ENCODE results near the gene ELMO1. TPM values are rescaled to one million over a fixed set of nuclear protein-coding genes. Genes with fewer than 3 reads are reported as not detected.

Gene ELMO1
- total and polyA plus RNA-seq, 9 donors, result 8.9 to 48.9 (median 28.0) TPM

DNA sequence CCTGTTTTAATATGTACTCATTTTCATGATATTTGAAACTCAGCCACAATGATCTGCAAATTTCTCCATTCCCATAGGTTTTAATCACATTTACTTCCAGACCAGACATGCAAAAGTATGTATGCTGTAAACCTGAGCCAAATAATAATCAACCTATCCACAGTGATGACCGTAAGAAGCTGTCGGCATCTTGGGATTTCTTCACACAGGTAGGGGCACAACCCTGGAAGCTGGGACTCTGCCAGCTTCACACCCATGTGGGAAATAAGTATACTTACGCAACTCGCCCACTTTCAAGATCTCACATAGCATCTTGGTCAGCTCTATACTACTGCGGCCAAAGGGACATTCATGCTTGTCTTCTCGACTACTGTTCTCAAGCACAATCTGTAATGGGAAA, 352.3 kb downstream of the ELMO1 start:
- Histone ChIP-seq H3K36me3 (no peaks in the 10 kb centered on the region), H3K27ac (no peak overlapping the region), H3K4me1 (ENCODE audit: insufficient read depth) (peaks cover 5% of the 10 kb centered on the region), H3K27me3 (no peaks in the 10 kb centered on the region), H3K9me3 (no peaks in the 10 kb centered on the region), H3K4me3 (no peak overlapping the region)
- 97 to 98% (median 97%) methylated on average over 6 of the region's 6 CpGs for WGBS, 3 donors
- intact Hi-C loops (cut with DNase I), result no loop called here
- DNase-seq, result no peak
- no peak for TF ChIP-seq CTCF (IDR thresholded peaks at IDR 0.05)
- no peak for TF ChIP-seq EP300 (IDR thresholded peaks at IDR 0.05)
- TF ChIP-seq POLR2A (IDR thresholded peaks at IDR 0.05), result no peak

- Histone ChIP-seq H3K4me1 (ENCODE audit: insufficient read depth) (peaks cover 5% of the 10 kb centered on the region), H3K27ac (no peak overlapping the region), H3K27me3 (no peaks in the 10 kb centered on the region), H3K4me3 (no peak overlapping the region), H3K9me3 (no peaks in the 10 kb centered on the region), H3K36me3 (no peaks in the 10 kb centered on the region)
- 20 to 31% (median 21%) methylated on average over 1 of the region's 1 CpG for WGBS, 3 donors
- no peak for DNase-seq
- TF ChIP-seq POLR2A (IDR thresholded peaks at IDR 0.05), result no peak
- no peak for TF ChIP-seq EP300 (IDR thresholded peaks at IDR 0.05)
- no peak for TF ChIP-seq CTCF (IDR thresholded peaks at IDR 0.05)
- intact Hi-C loops (cut with DNase I), result no loop called here
These were observed 353.5 kb downstream of the ELMO1 start for GRCh38 chr7:37095122-37095521.

DNA sequence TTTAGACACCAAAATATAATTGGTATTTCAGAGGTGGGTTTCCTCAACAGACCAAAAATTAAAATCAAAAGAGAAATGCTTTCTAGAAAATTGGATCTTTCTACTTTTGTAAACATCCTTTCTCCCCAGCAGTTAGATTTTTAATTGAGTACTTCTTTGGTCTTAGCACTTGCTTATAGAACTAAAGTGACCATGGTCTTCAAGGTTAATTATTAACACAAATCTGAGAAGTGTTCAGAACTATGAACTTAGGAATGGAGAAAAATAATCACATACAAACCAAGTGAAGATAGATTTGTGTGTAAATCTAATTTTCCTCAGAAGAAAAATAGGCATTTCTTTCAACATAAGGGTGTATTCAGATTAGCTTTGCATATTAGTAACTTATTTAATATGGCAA, 355.4 kb downstream of the ELMO1 start:
- no peak overlapping the region for H3K27ac ChIP-seq
- no peak for DNase-seq
- no peaks in the 10 kb centered on the region for H3K36me3 ChIP-seq
- H3K4me3 ChIP-seq, result no peak overlapping the region
- H3K9me3 ChIP-seq, result no peaks in the 10 kb centered on the region
- TF ChIP-seq POLR2A (IDR thresholded peaks at IDR 0.05), result no peak
- no peak for TF ChIP-seq EP300 (IDR thresholded peaks at IDR 0.05)
- TF ChIP-seq CTCF (IDR thresholded peaks at IDR 0.05), result no peak
- no peaks in the 10 kb centered on the region for H3K27me3 ChIP-seq
- peaks cover 5% of the 10 kb centered on the region for H3K4me1 ChIP-seq (ENCODE audit: insufficient read depth)
- intact Hi-C loops (cut with DNase I), result no loop called here

GRCh38 chr7:37092548-37092947, 356.1 kb downstream of the ELMO1 start:
- H3K27me3 ChIP-seq, result no peaks in the 10 kb centered on the region
- H3K27ac ChIP-seq, result no peak overlapping the region
- no peaks in the 10 kb centered on the region for H3K36me3 ChIP-seq
- no peak overlapping the region for H3K4me3 ChIP-seq
- peak in 2 of 5 donors; percentile 23 to 25 for DNase-seq
- no peaks in the 10 kb centered on the region for H3K9me3 ChIP-seq
- peaks cover 5% of the 10 kb centered on the region for H3K4me1 ChIP-seq (ENCODE audit: insufficient read depth)
- intact Hi-C loops (cut with DNase I), result loop anchor here in 1 of 4 donors (1.0 kb wide), 1 partner anchor 46 kb away; no protein-coding TSS in a partner anchor
- WGBS, 3 donors, result 5 to 35% (median 7%) methylated on average over 6 of the region's 6 CpGs
- no peak for TF ChIP-seq EP300 (IDR thresholded peaks at IDR 0.05)
- TF ChIP-seq POLR2A (IDR thresholded peaks at IDR 0.05), result no peak
- TF ChIP-seq CTCF (IDR thresholded peaks at IDR 0.05), result no peak

GRCh38 chr7:37089972-37090371, 358.7 kb downstream of the ELMO1 start:
- H3K27ac ChIP-seq, result no peak overlapping the region

More at GRCh38 chr7:37089972-37090371, 358.7 kb downstream of the ELMO1 start:
- TF ChIP-seq EP300 (IDR thresholded peaks at IDR 0.05) (no peak), CTCF (IDR thresholded peaks at IDR 0.05) (no peak), POLR2A (IDR thresholded peaks at IDR 0.05) (no peak)
- Histone ChIP-seq H3K9me3 (no peaks in the 10 kb centered on the region), H3K27me3 (no peaks in the 10 kb centered on the region), H3K4me1 (ENCODE audit: insufficient read depth) (peaks cover 5% of the 10 kb centered on the region), H3K36me3 (no peaks in the 10 kb centered on the region), H3K4me3 (no peak overlapping the region)
- no peak for DNase-seq
- 77 to 89% (median 86%) methylated on average over 4 of the region's 4 CpGs for WGBS, 3 donors
- intact Hi-C loops (cut with DNase I), result no loop called here

All from ovary (tissue), 9 donors.